GM23248 (cell line): Measurements from ENCODE around the gene CSMD2. TPM values are rescaled to one million over a fixed set of nuclear protein-coding genes. Genes with fewer than 3 reads are reported as not detected.

ENCODE experiments used
- DNase-seq: peaks from one replicate; pipeline ENCODE4 v3.0.0-alpha.2; 2015
- H2AFZ ChIP-seq: fragments of 200-600 bp; sonication (generic); 2 replicates; pipeline ENCODE4 v1.6.1; 2016; ENCODE audit warnings: antibody characterized with exemption
- H3F3A ChIP-seq: fragments of 200-600 bp; sonication (generic); 2 replicates; pipeline ENCODE4 v1.6.1; 2016; ENCODE audit warnings: mild to moderate bottlenecking, antibody characterized with exemption, mixed run types; ENCODE audit not compliant: insufficient read depth
- H3K27ac ChIP-seq: fragments of 200-600 bp; sonication (generic); 2 replicates; pipeline ENCODE4 v1.5.1; 2016; ENCODE audit warnings: mild to moderate bottlenecking
- H3K27me3 ChIP-seq: fragments of 200-600 bp; sonication (generic); replicated peaks from 2 replicates; pipeline ENCODE4 v1.6.1; 2016; ENCODE audit warnings: mild to moderate bottlenecking; ENCODE audit not compliant: insufficient read depth
- H3K36me3 ChIP-seq: fragments of 200-600 bp; sonication (generic); 2 replicates; pipeline ENCODE4 v1.6.1; 2016; ENCODE audit warnings: low read depth, mild to moderate bottlenecking
- H3K4me1 ChIP-seq: fragments of 200-600 bp; sonication (generic); 2 replicates; pipeline ENCODE4 v1.6.1; 2016; ENCODE audit warnings: mild to moderate bottlenecking; ENCODE audit not compliant: insufficient read depth
- H3K4me2 ChIP-seq: fragments of 200-600 bp; sonication (generic); one replicate; pipeline ENCODE4 v1.6.1; 2016; ENCODE audit warnings: mild to moderate bottlenecking; ENCODE audit not compliant: unreplicated experiment
- H3K4me3 ChIP-seq: fragments of 200-600 bp; sonication (generic); 2 replicates; pipeline ENCODE4 v1.5.1; 2016; ENCODE audit warnings: mild to moderate bottlenecking
- H3K79me2 ChIP-seq: fragments of 200-600 bp; sonication (generic); 2 replicates; pipeline ENCODE4 v1.6.1; 2016; ENCODE audit warnings: mild to moderate bottlenecking; ENCODE audit not compliant: insufficient read depth
- H3K9ac ChIP-seq: fragments of 200-600 bp; sonication (generic); 2 replicates; pipeline ENCODE4 v1.6.1; 2016; ENCODE audit warnings: mild to moderate bottlenecking
- H3K9me2 ChIP-seq: fragments of 200-600 bp; sonication (generic); 2 replicates; pipeline ENCODE4 v1.6.1; 2016; ENCODE audit warnings: mixed run types, mild to moderate bottlenecking, moderate library complexity; ENCODE audit not compliant: insufficient read depth
- H3K9me3 ChIP-seq: fragments of 200-600 bp; sonication (generic); one replicate; pipeline ENCODE4 v1.6.1; 2017; ENCODE audit warnings: low read depth
- H4K20me1 ChIP-seq: fragments of 200-600 bp; sonication (generic); 2 replicates; pipeline ENCODE4 v1.6.0; 2016; ENCODE audit not compliant: insufficient read depth
- EZH2 ChIP-seq: fragments of 200-600 bp; sonication (generic); IDR thresholded peaks from 2 replicates; pipeline ENCODE4 v1.6.1; 2018; ENCODE audit warnings: antibody characterized with exemption, mild to moderate bottlenecking; ENCODE audit not compliant: insufficient read depth, poor library complexity, severe bottlenecking
- EZH2phosphoT487 ChIP-seq: fragments of 200-600 bp; sonication (generic); IDR thresholded peaks from 2 replicates; pipeline ENCODE4 v1.6.1; 2018; ENCODE audit warnings: antibody characterized with exemption, moderate library complexity, mild to moderate bottlenecking, low read depth; ENCODE audit not compliant: insufficient read depth
- whole genome bisulfite sequencing, 2 experiments: methylation state at CpG; one replicate each; pipeline ENCODE4 v1.1.6; 2015 to 2017; ENCODE audit warnings: low lambda C conversion rate in 2 of 2, low coverage in 1 of 2; ENCODE audit errors: missing lambda C conversion rate in 2 of 2; 5-methylcytosine and 5-hydroxymethylcytosine counted together
- in situ Hi-C: fragments of 300-500 bp; cut with MboI; formaldehyde crosslinking; loops from 2 replicates; pipeline ENCODE4 v1.15.0; 2020
- polyA plus RNA-seq: library from polyadenylated mRNA; unstranded; fragments of >200 nt; fragmentation: Nextera tagmentation; extraction: Ambion mirVana; gene quantifications from 2 replicates; pipeline ENCODE4 v1.2.1, GENCODE V29; 2016
- total RNA-seq: library from RNA; depleted of rRNA; stranded (reverse); fragments of >200 nt; shearing (Covaris generic); gene quantifications from 2 replicates; pipeline ENCODE4 v1.2.3, GENCODE V29; 2014

The CSMD2 gene
- total and polyA plus RNA-seq, 2 experiments from 2014 or later: 4.5 to 7.1 TPM

DNA sequence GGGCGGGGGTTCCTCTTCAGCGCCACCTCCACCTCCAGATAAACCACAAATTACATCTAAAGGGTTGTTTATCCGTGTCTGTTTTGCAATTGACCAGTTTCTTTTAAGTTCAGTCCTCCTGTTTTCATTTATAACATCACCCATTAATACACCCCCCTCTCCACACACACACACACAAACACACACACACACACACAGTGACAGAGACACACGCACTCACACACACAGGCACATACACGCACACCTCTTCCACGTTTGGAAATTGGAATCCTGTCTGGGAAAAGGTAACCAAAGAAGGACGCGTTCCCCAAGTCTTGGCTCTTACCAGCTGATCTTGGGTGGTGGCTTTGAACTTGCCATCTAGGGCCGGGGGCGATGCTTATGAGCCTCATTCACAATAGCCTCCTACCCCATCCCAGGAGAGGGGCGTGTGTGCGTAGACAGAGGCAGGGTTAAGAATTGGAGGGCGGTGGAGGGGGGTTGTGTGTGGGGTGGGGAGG is 442 bp upstream of the CSMD2 start:
- Histone ChIP-seq H3K9me2 (no peaks in the 10 kb centered on the region), H3K27me3 (no peaks in the 10 kb centered on the region; the same call in 1 of the 2 replicates), H3K36me3 (no peaks in the 10 kb centered on the region), H4K20me1 (no peaks in the 10 kb centered on the region), H3K9ac (peak overlapping the region; percentile 79), H3F3A (no peaks in the 10 kb centered on the region), H3K4me3 (peak overlapping the region; percentile 89), H2AFZ (peak overlapping the region; percentile 89), H3K9me3 (no peaks in the 10 kb centered on the region), H3K27ac (no peak overlapping the region), H3K79me2 (peaks cover 35% of the 10 kb centered on the region), H3K4me2 (peak overlapping the region; percentile 91), H3K4me1 (peaks cover 14% of the 10 kb centered on the region)
- DNase-seq: peak; percentile 26
- TF ChIP-seq EZH2: no peak
- TF ChIP-seq EZH2phosphoT487: no peak
- in situ Hi-C loops: loop anchor here (10.0 kb wide), 1 partner anchor 431 kb away; no protein-coding TSS in a partner anchor
- WGBS, 2 experiments: 1% methylated on average over 13 of the region's 13 CpGs

DNA sequence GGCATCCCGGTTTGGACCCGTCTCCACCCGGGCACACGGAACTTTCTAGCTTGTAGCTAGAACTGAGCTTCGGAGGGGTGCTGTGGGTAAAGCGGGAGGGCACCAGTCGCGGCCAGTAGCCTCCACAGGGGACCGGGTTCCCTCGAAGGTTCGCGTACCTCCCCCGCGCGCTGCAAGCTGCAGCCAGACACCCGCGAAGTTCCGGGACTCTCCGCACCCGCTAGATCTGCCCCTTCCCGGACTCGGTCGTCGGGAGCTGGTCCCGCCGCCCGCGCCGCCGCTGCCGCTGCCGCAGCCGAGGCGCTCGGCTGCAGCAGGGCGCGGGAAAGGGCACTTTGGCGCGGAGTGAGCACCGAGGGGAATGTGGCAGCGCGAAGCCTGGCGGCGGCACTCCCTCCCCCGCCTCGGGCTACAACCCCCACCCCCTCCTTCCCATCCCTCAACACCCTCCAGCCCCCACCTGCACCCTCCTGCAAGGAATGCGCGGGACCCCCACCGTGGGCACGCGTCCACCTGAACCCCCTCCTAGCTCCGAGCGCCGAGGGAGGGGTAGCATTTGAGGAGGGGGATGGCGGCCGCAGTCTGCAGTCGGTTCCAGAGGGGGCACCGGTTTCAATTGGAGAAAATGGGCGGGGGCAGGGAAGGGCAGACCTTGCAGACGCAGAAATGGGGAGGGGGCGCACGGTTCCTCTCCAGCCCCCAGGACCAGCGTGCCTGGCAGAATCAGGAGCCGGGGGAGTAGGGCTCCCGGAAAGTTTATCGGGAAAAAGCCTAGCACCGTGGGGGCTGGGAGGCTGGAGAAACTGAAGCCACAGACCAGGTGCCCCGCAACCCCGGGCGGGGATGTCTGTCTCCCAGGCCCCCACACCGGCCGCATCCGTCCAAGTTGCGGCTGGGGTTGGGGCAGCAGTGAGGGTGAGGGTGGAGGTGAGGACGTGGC is 968 bp downstream of the CSMD2 start:
- Histone ChIP-seq H3K9me3 (no peaks in the 10 kb centered on the region), H3F3A (no peaks in the 10 kb centered on the region), H3K79me2 (peaks cover 49% of the 10 kb centered on the region), H3K27ac (peak overlapping the region; percentile 36), H3K27me3 (no peaks in the 10 kb centered on the region), H3K4me1 (peaks cover 14% of the 10 kb centered on the region), H3K9ac (peak overlapping the region; percentile 79), H4K20me1 (no peaks in the 10 kb centered on the region), H3K36me3 (no peaks in the 10 kb centered on the region), H3K4me3 (peak overlapping the region; percentile 89), H3K4me2 (peak overlapping the region; percentile 91), H2AFZ (peak overlapping the region; percentile 89), H3K9me2 (no peaks in the 10 kb centered on the region)
- in situ Hi-C loops: loop anchor here (10.0 kb wide), 1 partner anchor 429 kb away; no protein-coding TSS in a partner anchor
- 0 to 1% methylated on average over 48 to 75 of the region's 75 CpGs for WGBS, 2 experiments
- DNase-seq: peak; percentile 74
- TF ChIP-seq EZH2phosphoT487 (no peak), EZH2 (no peak)

DNA sequence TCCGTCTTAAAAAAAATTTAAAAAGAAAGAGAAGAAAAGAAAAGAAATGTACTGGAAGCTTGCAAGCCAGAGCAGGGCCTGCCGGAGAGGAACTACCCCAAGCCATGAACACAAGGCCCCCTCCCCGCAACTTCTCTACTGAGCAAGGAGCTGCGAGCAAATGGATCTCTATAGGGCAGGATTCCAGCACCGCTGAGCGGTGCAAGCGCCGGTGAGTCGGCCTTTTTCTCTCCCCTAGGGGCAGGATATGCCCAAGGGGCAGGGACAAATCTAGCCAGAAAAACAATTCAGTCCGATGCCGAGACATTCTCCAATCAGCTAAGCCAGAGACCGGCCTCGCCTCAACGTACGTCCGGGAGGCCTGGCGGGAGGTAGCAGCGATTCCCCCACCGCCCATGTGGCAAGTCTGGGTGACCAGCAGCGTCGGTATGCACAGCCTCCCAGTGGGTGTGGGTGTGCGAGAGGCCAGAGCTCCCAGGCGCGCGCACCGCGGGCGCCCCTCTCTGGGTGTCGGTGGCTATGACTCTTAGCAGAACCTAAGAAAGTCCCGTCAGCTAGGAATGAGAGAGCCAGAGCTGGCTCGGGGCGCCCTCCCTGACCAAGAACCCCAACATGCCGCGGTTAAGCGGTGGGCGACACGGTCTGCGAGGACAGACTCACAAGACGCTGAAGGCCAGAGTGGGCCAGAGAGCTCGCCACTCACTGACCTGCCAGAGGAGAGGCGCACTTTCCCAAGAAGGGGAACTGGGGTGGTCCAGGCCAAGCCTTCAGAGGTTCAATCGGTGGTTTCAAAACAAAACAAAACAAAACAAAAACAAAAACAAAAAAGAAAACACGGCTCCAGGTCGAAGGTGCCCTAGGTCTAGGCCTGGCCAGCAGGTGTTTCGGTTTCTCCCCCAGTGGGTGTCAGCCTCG is 1.9 kb downstream of the CSMD2 start:
- in situ Hi-C loops: loop anchor here (10.0 kb wide), 1 partner anchor 428 kb away; no protein-coding TSS in a partner anchor
- TF ChIP-seq EZH2 (no peak), EZH2phosphoT487 (no peak)
- Histone ChIP-seq H3K9ac (peak overlapping the region; percentile 79), H3K9me2 (no peaks in the 10 kb centered on the region), H3F3A (no peaks in the 10 kb centered on the region), H3K4me2 (peak overlapping the region; percentile 91), H3K4me1 (peaks cover 14% of the 10 kb centered on the region), H3K9me3 (no peaks in the 10 kb centered on the region), H3K79me2 (peaks cover 59% of the 10 kb centered on the region), H4K20me1 (no peaks in the 10 kb centered on the region), H3K4me3 (peak overlapping the region; percentile 89), H3K27ac (peak overlapping the region; percentile 86), H3K27me3 (no peaks in the 10 kb centered on the region), H2AFZ (peak overlapping the region; percentile 89), H3K36me3 (no peaks in the 10 kb centered on the region)
- DNase-seq: peak; percentile 99
- 3 to 4% methylated on average over 46 of the region's 46 CpGs for WGBS, 2 experiments

DNA sequence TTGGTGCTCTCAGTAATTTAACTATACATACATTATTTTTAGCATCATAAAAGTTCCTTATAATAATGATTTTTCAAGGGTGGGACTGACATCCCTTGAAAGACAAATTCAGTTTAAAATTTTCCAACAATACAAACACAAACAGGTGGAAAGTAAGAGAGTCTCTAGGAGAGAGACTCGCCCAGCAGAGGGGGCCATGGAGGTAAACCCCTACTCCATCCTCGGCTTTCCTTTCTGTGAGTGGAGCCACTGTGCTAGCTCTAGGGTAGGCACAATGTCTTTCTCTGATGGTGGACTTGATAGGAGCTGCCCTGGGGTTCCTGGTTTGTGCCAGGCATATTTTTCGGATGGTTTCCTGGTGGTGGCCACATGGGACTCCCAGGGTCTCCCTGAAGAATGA is 8.3 kb downstream of the CSMD2 start:
- H4K20me1 ChIP-seq: no peaks in the 10 kb centered on the region; the same call in 1 of the 2 replicates
- no peak overlapping the region for H3K9ac ChIP-seq
- WGBS, 2 experiments: 89 to 98% methylated on average over 3 of the region's 3 CpGs
- in situ Hi-C loops: no loop called here
- peaks cover 100% of the 10 kb centered on the region for H3K79me2 ChIP-seq
- H2AFZ ChIP-seq: no peak overlapping the region
- H3K27me3 ChIP-seq: no peaks in the 10 kb centered on the region
- peaks cover 13% of the 10 kb centered on the region; the same call in 1 of the 2 replicates for H3F3A ChIP-seq
- DNase-seq: no peak
- H3K9me3 ChIP-seq: no peaks in the 10 kb centered on the region
- TF ChIP-seq EZH2phosphoT487: no peak
- no peak for TF ChIP-seq EZH2
- H3K9me2 ChIP-seq: no peaks in the 10 kb centered on the region
- H3K4me2 ChIP-seq: no peak overlapping the region
- no peak overlapping the region for H3K4me3 ChIP-seq
- H3K4me1 ChIP-seq: peaks cover 8% of the 10 kb centered on the region; the same call in 1 of the 2 replicates
- H3K36me3 ChIP-seq: no peaks in the 10 kb centered on the region
- H3K27ac ChIP-seq: no peak overlapping the region
